ENCODE data around the gene GDAP2.
A peak's percentile ranks its signal among the peaks of the same experiment; 100 is the strongest.
"Not testable (repeated sequence)": the region's sequence is repeated elsewhere in the genome, so short reads cannot be mapped to it uniquely, and the experiment has no call there.

GDAP2 gene, protein sequence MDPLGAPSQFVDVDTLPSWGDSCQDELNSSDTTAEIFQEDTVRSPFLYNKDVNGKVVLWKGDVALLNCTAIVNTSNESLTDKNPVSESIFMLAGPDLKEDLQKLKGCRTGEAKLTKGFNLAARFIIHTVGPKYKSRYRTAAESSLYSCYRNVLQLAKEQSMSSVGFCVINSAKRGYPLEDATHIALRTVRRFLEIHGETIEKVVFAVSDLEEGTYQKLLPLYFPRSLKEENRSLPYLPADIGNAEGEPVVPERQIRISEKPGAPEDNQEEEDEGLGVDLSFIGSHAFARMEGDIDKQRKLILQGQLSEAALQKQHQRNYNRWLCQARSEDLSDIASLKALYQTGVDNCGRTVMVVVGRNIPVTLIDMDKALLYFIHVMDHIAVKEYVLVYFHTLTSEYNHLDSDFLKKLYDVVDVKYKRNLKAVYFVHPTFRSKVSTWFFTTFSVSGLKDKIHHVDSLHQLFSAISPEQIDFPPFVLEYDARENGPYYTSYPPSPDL

DNA sequence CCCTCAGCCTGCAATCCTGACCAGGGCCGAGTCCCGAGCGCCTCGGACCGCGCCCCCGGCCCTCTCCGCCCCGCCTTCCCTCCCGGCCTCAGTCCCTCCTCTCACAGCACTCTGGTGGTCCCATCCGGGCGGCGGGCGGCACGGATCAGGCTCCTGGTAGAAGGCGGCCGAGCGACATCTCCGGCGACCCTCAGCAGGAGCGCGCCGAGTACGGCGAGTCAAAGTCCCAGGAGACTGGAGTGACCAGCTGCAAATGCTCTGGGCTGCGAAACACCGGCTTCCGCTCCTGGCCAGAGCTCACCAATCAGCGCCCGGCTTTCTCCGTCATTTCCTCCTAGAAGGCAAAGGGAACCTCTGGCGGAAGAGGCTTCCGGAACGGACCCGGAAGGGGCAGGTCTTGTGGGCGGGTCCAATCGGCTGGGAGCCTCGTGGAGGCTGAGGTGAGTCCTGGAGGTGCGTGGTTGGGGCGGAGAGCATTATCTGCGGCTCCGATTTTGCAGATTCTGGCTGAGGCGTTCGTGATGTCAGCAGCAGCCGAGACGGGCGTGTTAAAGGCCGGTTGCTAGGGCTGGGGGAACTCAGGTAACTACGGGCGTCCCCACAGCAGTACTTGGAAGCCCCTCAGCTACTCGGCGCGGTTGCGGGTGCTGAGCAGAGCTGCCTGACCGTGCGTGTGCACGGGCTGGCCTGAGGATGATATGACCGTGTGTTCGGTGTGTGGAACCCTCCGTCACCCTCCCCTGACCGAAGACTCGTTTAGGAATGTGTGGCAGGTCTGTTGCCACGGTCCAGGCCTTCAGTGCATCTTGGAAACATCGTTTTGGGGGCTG lies at the start of gene GDAP2, which contains the start of gene WDR3:
GDAP2 (minus strand) TSS at position 279 of the 830 bp plus-strand sequence. CDS start 9,264 bp downstream, outside the sequence.
WDR3 (plus strand) TSS at position 397 of the 830 bp plus-strand sequence. CDS start 3,581 bp downstream, outside the sequence.
- DNase-seq, result peak; percentile 92

DNA sequence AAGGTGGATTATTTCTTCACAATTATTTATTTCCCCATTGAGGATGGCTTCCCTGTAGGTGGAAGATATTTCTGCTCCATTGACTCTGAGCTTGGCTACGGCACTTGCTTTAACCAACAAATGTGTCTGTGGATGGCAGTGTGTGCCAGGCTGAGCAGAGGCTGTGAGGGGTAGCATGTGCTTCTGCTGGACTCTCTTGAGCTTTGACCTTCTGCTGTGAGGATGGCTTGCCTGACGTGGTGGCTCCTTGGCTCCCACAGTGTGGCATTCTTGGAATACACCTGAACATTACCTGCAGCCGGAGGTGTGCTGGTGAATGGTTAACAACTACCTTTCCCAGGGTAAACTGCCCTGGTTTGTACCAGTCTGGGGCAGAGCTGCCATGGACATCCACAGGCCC lies 47.0 kb upstream of the GDAP2 start:
- DNase-seq, result no peak

DNA sequence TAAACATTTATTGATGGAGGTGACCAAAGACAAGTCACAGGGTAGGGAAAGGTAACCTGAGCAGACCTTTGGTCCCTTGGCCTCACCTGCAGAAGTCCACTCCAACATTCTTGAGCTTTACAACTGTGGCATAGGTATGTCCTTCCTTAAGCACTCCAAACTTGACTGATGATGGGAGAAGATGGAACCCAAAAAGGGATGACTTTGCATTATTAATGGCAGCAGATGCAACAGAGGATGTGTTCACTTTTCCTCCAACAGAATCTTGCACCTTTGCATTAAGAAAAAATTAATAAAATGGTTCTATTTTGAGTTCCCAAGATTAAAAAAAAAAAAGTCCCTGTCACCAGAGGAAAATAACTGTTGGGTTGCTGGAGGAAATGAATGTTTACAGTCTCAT lies 42.4 kb upstream of the GDAP2 start:
- DNase-seq, result no peak

DNA sequence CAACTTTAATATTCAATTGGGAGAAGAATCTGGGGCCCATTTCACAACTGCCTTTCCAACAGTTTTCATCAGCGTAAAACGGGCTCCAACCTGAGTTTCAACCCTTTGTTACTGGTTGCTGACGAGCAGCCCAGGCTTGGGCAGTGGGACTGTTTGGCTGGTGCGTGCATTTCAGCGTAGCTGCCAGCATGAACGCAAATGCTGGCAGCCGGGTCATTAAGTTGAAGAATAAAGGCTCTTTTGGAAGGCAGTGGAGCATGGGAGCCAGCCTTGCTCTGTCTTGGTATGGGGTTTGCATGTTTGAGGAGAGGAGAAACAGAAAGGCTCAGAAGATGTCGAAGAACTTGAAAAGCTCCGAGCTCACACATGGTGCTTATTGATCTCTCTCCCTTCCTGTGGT lies 40.8 kb upstream of the GDAP2 start:
- no peak for DNase-seq

DNA sequence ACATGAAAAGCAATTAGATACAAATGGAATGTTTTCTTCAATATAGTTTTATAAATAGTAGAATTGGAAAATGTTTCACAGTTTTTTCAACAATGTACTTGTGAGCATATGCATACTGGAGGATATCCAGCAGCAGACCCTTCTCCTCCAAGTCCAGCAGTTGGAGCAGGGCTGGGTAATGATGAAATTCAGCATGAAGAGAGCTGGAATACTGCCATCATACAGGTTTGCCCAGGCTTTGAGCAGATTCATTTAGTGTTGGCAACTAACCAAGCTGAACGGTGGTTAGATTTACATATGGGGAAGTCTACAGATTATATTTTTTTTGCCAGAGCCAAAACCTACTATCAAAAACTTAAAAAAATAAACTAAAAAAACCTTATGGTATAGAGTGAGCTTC lies 38.5 kb upstream of the GDAP2 start:
- peak; percentile 10 for DNase-seq

DNA sequence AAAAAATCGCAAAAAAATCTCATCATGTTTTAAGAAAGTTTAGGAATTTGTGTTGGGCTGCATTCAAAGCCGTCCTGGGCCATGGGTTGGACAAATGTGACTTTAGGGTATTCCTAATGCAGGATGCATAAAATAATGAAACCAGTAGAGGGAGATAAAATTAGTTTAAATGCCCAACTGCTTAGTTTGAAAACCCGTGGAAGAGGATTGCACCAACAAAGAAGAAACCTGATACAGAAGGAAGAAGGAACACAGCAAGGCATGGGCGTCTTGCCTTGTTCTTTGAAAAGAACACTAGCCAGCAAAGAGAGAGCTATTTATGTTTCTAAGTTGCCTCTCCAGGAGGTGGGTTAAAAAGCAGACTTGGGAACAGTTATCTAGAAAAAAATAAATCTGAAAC lies 38.1 kb upstream of the GDAP2 start:
- DNase-seq, result no peak

DNA sequence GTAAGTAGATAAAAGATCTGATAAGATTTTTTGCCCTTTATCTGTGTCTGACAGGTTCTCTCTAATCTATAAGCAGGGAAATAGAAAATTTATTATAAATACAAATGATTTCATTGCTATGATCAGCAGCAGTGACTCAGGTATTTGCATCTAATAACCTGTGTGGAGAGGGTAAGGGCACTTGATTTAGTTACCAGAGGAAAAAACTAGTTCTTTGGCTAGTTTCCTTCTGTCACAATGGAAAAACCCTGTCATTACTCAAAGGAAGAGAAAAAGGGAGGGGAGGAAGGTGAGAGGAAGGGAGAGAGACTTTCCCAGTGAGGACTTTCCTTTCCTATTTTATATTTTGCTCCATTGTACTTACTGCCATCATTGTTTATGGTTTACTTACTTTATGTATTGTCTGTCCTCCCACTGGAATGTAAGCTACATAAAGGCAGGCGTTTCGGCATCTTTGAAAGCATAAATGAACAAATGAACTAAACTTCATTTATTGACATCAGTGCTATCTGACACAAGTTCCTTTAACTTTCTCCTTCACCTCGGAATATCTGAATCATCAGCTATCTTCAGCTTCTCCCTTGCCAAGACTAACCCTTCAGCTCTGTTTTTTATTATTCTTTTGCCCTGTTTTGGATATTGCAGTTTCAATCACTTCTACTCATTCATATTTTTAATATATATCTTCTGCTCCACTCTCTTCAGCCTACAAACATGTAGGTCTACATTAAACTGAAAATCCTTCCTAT lies 35.0 kb upstream of the GDAP2 start:
- no peak for DNase-seq

DNA sequence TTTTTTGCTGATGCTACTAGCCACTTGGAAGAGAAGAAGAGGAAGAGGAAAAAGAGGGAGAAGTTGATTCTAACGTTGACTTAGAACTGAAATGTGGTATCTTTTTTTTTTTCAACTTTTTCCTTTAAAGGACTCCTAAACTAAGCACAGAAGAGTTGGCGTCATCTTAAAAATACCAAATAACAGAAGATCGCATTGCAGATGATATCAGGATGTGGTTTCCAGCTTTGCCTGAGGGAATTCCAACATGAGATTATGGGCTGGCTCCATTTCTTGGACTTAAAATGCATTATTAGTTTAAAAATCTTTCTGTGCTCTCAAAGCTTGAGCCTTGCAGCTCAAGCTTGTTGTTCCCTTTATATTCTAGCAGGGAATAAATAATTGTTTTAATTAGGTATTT lies 29.9 kb upstream of the GDAP2 start:
- DNase-seq, result no peak

DNA sequence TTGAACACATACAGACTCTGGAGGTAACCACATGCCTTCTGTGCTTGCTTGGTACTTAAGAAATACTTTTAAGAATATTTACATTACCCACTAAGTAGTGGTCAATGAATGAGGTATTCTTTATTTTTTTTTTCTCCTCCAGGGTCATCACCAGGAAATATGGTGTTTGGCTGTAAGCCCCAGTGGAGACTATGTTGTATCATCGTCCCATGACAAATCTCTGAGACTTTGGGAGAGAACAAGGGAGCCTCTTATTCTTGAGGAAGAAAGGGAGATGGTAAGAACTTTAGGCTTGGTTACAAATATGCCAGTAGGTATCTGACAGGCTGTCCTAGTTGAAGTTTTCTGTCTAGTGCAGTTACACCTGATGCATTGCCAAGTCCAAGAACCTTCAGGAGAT lies 23.0 kb upstream of the GDAP2 start:
- no peak for DNase-seq

DNA sequence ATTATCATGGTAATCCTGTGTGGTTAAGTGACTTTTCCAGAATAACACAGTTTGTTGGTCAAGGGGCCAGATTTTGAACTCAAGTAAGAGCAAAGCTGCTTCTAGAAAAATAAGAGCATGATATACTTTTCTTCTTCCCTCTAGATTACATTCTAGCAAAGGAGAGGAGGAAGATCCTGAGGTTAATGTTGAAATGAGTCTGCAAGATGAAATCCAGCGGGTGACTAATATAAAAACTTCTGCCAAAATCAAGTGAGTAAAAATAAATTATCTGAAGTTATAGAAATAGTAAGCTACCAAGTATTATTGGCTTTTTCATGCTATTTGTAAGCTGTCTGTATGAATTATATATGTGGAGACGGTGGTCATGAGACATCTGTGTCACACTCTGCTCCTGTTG lies 12.9 kb upstream of the GDAP2 start:
- DNase-seq, result no peak

DNA sequence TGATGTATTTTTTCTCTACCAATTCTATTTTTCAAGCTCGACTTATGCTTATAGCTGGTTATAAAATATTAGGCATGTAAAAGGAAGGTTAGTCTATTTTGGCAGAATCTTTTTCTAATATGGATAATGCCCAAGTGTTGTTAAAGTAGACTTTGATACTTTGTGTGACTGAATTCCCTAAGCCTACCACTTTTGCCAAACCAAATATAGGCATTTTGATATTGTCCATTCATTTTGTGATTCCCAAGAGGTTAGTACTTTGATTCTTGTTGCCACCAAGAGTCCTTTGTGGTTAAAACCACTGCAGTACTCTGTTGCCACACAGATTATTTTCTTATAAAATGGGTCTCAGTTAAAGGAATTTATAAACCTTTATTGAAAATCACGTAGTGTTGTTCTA lies 4.3 kb upstream of the GDAP2 start:
- no peak for DNase-seq

DNA sequence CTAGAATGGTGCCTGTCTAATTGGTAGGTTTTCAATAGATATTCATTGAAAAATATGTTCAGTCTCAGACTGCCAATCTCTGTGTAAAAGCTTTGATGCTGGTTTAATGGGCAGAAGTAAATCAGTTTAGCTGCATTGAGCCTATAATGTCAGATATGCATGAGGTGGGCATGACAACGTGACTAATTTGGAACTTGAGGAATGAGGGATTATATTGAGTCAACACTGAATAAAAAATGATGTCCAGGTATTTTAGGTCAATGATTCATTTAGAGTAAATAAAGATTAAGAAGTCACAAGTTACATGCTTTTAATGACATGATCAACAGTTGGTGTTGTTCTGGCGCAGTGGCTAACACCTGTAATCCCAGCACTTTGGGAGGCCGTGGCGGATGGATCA lies 3.2 kb upstream of the GDAP2 start:
- no peak for DNase-seq

DNA sequence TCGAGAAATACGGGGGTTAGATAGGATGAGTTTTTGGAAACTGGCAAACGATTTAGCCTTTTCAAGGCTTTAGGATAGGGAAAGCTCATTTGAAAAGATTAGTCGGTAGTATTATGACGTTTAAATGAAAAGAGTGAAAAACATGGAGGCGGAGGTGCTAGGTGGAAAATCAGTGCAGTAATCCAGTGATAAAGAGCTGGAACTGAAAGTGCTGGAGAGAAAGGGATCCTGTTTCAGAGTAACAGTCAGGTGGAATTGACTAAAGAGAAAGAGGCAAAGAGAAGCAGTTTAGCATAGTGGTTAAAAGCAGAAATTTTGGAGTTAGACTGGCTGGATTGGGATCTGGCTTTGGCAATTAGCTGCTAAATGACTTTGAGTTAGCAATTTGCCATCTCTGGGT lies 1.1 kb upstream of the GDAP2 start:
- DNase-seq, result peak; percentile 7

DNA sequence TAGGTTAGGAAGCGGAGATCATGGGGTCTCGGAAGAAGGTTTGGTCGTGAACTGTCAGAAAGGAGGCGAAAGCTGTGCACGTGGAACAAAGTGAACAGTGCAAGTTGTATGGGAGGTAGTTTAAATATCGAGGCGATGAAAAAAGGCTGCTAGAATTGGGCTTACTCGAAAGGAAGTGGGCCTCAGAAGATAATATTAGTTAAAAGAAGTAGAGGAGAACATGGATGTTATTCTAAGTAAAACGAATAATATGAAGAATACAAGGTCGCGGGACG lies 689 bp upstream of the GDAP2 start:
- DNase-seq, result no peak

DNA sequence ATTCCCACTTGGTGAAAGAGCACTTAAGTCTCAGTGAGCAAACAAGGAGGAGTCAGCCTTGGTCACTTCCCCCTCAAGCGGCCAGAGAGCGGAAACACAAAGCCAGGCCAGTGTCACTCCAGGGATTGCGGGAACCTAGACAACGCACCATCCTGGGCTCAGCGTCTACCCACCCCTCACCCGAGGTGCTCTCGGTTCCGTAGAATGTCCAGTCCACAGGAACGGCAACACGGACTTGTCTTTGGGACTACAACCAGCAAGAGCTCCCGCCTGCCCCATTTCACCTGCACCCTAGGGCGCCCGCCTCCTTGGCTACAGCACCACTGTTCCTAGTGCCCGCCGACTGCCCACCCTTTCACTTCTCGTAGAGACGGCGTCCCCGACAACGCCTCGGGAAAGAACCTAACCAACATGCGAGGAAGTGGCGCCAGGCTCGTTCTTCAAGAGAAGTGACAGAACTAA lies 509 bp downstream of the GDAP2 start:
- peak; percentile 38 for DNase-seq

DNA sequence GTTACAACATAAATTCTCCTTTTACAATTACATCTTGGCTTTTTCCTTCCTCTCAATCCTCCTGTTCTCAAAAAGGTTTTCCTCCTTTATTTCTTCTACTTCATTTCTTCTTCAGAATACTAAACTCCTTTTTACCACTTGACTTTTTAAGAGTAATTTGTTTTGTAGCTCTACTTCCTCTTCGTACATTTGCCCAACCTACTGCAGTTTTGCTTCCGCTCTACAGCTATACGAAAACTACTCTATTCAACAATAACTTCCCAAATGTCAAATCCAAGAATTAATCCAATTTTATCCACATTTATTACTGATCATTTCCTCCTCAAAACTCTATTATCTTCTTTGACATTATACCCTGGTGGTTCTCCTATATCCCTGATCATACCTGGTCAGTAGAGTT lies 3.4 kb downstream of the GDAP2 start:
- DNase-seq, result no peak

DNA sequence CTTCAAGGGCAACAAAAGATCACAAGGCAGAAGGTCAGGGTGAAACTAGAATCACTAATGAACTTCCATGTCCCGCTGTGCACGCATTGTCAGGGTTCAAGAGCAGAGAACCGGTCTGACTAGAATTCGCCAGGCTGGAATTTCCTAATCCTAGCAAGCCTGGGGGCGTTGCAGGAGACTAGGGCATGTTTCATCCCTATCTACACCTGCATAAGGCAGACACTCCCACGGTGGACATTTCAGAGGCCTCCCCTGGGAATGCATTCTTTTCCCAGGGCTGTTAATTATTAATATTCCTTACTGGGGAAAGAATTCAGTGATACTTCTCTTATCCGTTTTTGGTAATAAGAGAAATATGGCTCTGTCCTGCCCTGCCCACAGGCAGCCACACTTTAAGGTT lies 6.7 kb downstream of the GDAP2 start:
- DNase-seq, result not testable (repeated sequence)

DNA sequence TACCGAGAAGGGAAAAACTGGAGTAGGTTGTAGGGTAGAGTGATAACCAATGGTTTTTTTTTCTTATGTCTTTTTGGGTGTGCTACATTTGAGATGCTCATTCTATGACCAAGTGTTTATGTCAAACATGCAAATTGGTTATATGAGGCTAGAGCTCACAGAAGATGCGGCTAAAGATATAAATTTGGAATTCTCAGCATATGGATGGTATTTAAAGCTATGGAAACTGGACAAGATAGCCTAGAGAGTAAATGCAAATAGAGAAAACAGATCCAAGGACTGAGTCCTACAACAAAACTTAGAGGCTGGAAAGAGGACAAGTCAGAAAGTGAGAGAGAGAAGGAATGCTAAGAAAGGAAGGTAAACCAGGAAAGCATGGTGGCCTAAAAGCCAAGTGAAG lies 7.4 kb downstream of the GDAP2 start:
- no peak for DNase-seq

DNA sequence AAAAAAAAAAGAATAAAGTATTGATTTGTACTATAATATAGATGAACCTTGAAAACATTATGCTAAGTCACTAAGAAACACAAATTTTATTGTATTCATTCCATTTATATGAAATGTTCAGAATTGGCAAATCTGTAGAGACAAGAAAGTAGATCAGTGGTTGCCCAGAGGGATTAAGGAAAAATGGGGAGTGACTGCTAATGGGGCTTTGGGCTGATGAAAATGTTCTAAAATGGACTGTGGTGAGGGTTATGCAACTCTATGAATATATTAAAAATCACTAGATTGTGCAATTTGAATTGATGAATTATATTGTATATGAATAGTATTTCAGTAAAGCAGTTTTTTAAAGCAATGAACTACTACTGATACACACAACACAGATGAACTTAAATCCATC lies 10.0 kb downstream of the GDAP2 start:
- DNase-seq, result no peak

DNA sequence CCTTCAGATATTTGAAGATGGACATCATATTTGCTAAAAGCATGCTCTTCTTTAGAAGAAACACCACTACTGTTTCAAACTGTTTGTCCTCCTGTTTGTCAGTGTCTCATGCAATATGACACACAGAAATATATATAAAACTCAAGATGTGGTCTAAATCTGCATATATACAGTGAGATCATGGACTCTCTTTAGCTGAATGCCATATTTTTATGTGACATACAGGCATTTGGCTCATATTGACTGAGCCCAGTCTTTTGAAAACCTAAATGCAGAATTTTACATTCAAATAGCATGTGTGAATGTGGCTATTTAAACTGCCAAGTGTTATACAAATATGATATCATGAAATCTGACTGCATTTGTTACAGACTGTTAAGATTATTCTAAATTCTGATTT lies 18.4 kb downstream of the GDAP2 start:
- DNase-seq, result no peak

DNA sequence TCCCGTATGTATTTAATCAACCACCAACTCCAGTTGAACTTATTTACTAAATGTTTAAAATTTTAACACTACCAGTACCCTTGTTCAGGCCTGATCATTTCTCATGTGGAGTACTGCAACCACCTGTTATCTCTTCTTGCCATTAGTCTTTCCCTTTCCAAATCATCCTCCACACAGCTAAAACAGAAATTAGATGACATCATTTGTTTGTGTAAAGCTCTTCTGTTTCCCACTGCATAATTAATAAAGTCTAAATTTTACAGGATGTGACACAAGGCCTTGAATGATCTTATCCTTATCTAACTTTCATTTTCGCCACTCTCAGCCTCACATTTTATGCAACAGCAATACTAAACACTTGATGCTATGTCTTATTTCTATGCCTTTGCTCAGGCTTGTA lies 24.4 kb downstream of the GDAP2 start:
- no peak for DNase-seq

DNA sequence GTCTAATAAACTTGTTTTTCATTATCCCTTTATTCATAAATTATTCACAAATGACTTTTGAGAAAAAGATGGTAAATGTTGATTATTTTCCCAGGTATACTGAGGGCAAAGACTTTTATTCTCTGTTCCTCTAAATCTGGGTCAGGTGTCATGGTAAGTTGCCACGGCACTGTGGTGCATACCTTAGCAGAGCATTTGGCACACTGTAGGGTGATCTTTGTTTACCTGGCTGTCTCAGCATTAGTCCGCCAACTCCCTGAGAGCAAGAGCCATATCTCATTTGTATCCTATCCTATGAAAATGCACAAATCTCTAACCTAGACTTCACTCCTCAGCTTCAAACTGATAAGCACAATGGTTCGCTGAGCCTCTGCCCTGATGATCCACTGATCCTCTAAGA lies 24.9 kb downstream of the GDAP2 start:
- no peak for DNase-seq

DNA sequence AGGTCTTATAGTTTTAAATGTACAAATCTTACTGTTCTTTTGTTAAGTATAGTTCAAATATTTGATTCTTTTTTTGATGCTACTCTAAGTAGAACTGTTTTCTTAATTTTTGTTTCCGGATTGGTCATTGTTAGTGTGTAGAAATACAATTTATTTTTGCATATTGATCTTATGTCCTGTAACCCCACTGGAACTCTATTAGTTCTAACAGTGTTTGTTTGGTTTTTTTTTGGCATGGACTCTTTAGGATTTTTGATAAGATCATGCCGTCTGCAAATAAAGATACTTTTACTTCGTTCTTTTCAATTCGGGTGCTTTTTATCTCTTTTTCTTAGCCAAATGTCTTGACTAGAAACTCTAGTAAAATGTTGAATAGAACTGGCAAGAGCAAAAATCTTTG lies 26.5 kb downstream of the GDAP2 start:
- DNase-seq, result no peak
